ENCODE data around the gene DNM3.

GRCh38 chr1:172376431-172376830, 535.1 kb downstream of the DNM3 start:
- no peak for TF ChIP-seq CEBPB (IDR thresholded peaks at IDR 0.05; ENCODE audit: low read depth, low read length)
- TF ChIP-seq ZNF274 (IDR thresholded peaks at IDR 0.05; ENCODE audit: borderline replicate concordance, extremely low read depth, low read length), result no peak
- TF ChIP-seq SIN3A (conservative IDR thresholded peaks at IDR 0.05 in 1 of 2, IDR thresholded peaks at IDR 0.05 in 1 of 2; ENCODE audit: low read depth in 1 of 2, low read length in 2 of 2), result no peak
- TF ChIP-seq BACH1 (IDR thresholded peaks at IDR 0.05; ENCODE audit: low read length), result no peak
- TF ChIP-seq SUZ12 (IDR thresholded peaks at IDR 0.05; ENCODE audit: low read length), result no peak
- TF ChIP-seq CTCF (IDR thresholded peaks at IDR 0.05; ENCODE audit: control extremely low read depth in 1 of 3, insufficient read depth in 1 of 3, low read depth in 1 of 3, low read length in 3 of 3), result no peak
- TF ChIP-seq POLR2A (IDR thresholded peaks at IDR 0.05; ENCODE audit: control extremely low read depth in 1 of 2, low read depth in 2 of 2, low read length in 2 of 2), result no peak
- no peak for TF ChIP-seq NRF1 (IDR thresholded peaks at IDR 0.05; ENCODE audit: low read depth, low read length)

Data from H1 (cell line).